WTC11 (cell line): ENCODE data around the gene P3H1. TPM values are rescaled to one million over a fixed set of nuclear protein-coding genes. Genes with fewer than 3 reads are reported as not detected.

Experiments
- ATAC-seq: fragments of 200-7000 bp; cut with Tn5 transposase; 2 replicates; pipeline ENCODE4 v1.10.0; 2021; ENCODE audit warnings: mild to moderate bottlenecking, moderate library complexity
- CTCF ChIA-PET: fragments of 300-600 bp; sonication (Branson Sonifier 250); formaldehyde crosslinking; loops from one replicate; lab custom pipeline; 2021; ENCODE audit warnings: antibody characterized with exemption; lab: Charles Lee
- POLR2A ChIA-PET: fragments of 350-600 bp; sonication (Branson Sonifier 250); formaldehyde crosslinking; loops from one replicate; lab custom pipeline; 2021; ENCODE audit warnings: antibody characterized with exemption; lab: Charles Lee
- DNase-seq: peaks from one replicate; pipeline ENCODE4 v3.0.0; 2021; ENCODE audit warnings: low spot score
- H3K27ac Mint-ChIP-seq: 2 replicates; pipeline ENCODE4 v1.8.0; 2021; ENCODE audit warnings: mixed read lengths
- H3K27me3 Mint-ChIP-seq: 2 replicates; pipeline ENCODE4 v1.8.0; 2021; ENCODE audit warnings: low read depth, mild to moderate bottlenecking, moderate library complexity, mixed read lengths
- H3K36me3 Mint-ChIP-seq: 2 replicates; pipeline ENCODE4 v1.8.0; 2021; ENCODE audit warnings: mixed read lengths
- H3K4me1 Mint-ChIP-seq: 2 replicates; pipeline ENCODE4 v1.8.0; 2022; ENCODE audit warnings: mixed read lengths
- H3K4me3 Mint-ChIP-seq: 2 replicates; pipeline ENCODE4 v1.8.0; 2021; ENCODE audit warnings: mild to moderate bottlenecking, moderate library complexity, mixed read lengths
- H3K9me3 Mint-ChIP-seq: 2 replicates; pipeline ENCODE4 v1.8.0; 2021; ENCODE audit warnings: mixed read lengths
- CREM ChIP-seq: sonication (generic); formaldehyde crosslinking; IDR thresholded peaks from 2 replicates; pipeline ENCODE4 v1.8.1; 2022; ENCODE audit warnings: mild to moderate bottlenecking, missing genetic modification reagents, moderate library complexity
- ELF4 ChIP-seq: sonication (generic); formaldehyde crosslinking; IDR thresholded peaks from 2 replicates; pipeline ENCODE4 v1.8.1; 2022; ENCODE audit warnings: low read depth, mild to moderate bottlenecking, moderate library complexity, missing genetic modification reagents
- ETV6 ChIP-seq: sonication (generic); formaldehyde crosslinking; IDR thresholded peaks from 2 replicates; pipeline ENCODE4 v1.8.1; 2022; ENCODE audit warnings: mild to moderate bottlenecking, missing genetic modification reagents
- FOXJ3 ChIP-seq: sonication (generic); formaldehyde crosslinking; IDR thresholded peaks from 2 replicates; pipeline ENCODE4 v1.9.0; 2021; ENCODE audit warnings: missing genetic modification reagents, mild to moderate bottlenecking, borderline replicate concordance
- GTF2I ChIP-seq: fragments of 250-450 bp; sonication (Bioruptor Pico); conservative IDR thresholded peaks from 2 replicates; pipeline ENCODE4 v1.4.0; 2021; ENCODE audit warnings: mild to moderate bottlenecking
- HMGA2 ChIP-seq: fragments of 250-450 bp; sonication (Bioruptor Pico); IDR thresholded peaks from 2 replicates; pipeline ENCODE4 v1.4.0; 2021; ENCODE audit warnings: mild to moderate bottlenecking, moderate library complexity
- IRF2 ChIP-seq: sonication (generic); formaldehyde crosslinking; IDR thresholded peaks from 2 replicates; pipeline ENCODE4 v1.8.0; 2022; ENCODE audit warnings: low read depth, missing genetic modification reagents, borderline replicate concordance
- JUN ChIP-seq: sonication (generic); formaldehyde crosslinking; IDR thresholded peaks from 2 replicates; pipeline ENCODE4 v1.8.0; 2023; ENCODE audit warnings: mild to moderate bottlenecking, missing genetic modification reagents
- NFATC4 ChIP-seq: fragments of 250-450 bp; sonication (Bioruptor Pico); IDR thresholded peaks from 2 replicates; pipeline ENCODE4 v1.9.0; 2021; ENCODE audit warnings: mild to moderate bottlenecking
- NFYB ChIP-seq: sonication (generic); formaldehyde crosslinking; conservative IDR thresholded peaks from 2 replicates; pipeline ENCODE4 v1.8.0; 2022; ENCODE audit warnings: low read depth, missing genetic modification reagents
- RELA ChIP-seq: sonication (generic); formaldehyde crosslinking; IDR thresholded peaks from 2 replicates; pipeline ENCODE4 v1.8.1; 2022; ENCODE audit warnings: missing genetic modification reagents, mild to moderate bottlenecking, borderline replicate concordance
- RORB ChIP-seq: fragments of 250-450 bp; sonication (Bioruptor Pico); IDR thresholded peaks from 2 replicates; pipeline ENCODE4 v1.9.0; 2021; ENCODE audit warnings: mild to moderate bottlenecking
- TP53 ChIP-seq: sonication (generic); formaldehyde crosslinking; IDR thresholded peaks from 2 replicates; pipeline ENCODE4 v1.8.1; 2023; ENCODE audit warnings: mild to moderate bottlenecking, missing genetic modification reagents
- ZBTB21 ChIP-seq: sonication (generic); formaldehyde crosslinking; IDR thresholded peaks from 2 replicates; pipeline ENCODE4 v1.8.1; 2023; ENCODE audit warnings: mild to moderate bottlenecking, missing genetic modification reagents, borderline replicate concordance
- ZNF138 ChIP-seq: sonication (generic); formaldehyde crosslinking; conservative IDR thresholded peaks from 2 replicates; pipeline ENCODE4 v1.8.1; 2022; ENCODE audit warnings: mild to moderate bottlenecking, moderate library complexity, missing genetic modification reagents
- ZNF396 ChIP-seq: fragments of 250-450 bp; sonication (Bioruptor Pico); IDR thresholded peaks from 2 replicates; pipeline ENCODE4 v1.8.0; 2021; ENCODE audit warnings: mild to moderate bottlenecking, moderate library complexity, borderline replicate concordance
- ZNF423 ChIP-seq: fragments of 250-450 bp; sonication (Bioruptor Pico); IDR thresholded peaks from 2 replicates; pipeline ENCODE4 v2.1.2; 2022; ENCODE audit warnings: mild to moderate bottlenecking, moderate library complexity
- total RNA-seq: library from RNA; stranded (reverse); gene quantifications from 3 replicates; pipeline ENCODE4 v1.2.3, GENCODE V29; 2021
- TF ChIP-seq, protein P1 (sequence below): sonication (generic); formaldehyde crosslinking; conservative IDR thresholded peaks from 2 replicates; pipeline ENCODE4 v1.8.1; 2022; ENCODE audit warnings: mild to moderate bottlenecking, missing genetic modification reagents
- TF ChIP-seq, protein P2 (sequence below): sonication (generic); formaldehyde crosslinking; IDR thresholded peaks from 2 replicates; pipeline ENCODE4 v1.8.0; 2022; ENCODE audit warnings: mild to moderate bottlenecking, missing genetic modification reagents
- TF ChIP-seq, protein P3 (sequence below): sonication (generic); formaldehyde crosslinking; IDR thresholded peaks from 2 replicates; pipeline ENCODE4 v1.8.1; 2022; ENCODE audit warnings: missing genetic modification reagents, borderline replicate concordance
- TF ChIP-seq, protein P4 (sequence below): fragments of 250-450 bp; sonication (Bioruptor Pico); IDR thresholded peaks from 2 replicates; pipeline ENCODE4 v1.8.0; 2021; ENCODE audit warnings: mild to moderate bottlenecking
- TF ChIP-seq, protein P5 (sequence below): sonication (generic); formaldehyde crosslinking; IDR thresholded peaks from 2 replicates; pipeline ENCODE4 v1.8.1; 2022; ENCODE audit warnings: mild to moderate bottlenecking, moderate library complexity, missing genetic modification reagents

P3H1 gene
- total RNA-seq, 1 experiment from 2014 or later, result 95.1 TPM

DNA sequence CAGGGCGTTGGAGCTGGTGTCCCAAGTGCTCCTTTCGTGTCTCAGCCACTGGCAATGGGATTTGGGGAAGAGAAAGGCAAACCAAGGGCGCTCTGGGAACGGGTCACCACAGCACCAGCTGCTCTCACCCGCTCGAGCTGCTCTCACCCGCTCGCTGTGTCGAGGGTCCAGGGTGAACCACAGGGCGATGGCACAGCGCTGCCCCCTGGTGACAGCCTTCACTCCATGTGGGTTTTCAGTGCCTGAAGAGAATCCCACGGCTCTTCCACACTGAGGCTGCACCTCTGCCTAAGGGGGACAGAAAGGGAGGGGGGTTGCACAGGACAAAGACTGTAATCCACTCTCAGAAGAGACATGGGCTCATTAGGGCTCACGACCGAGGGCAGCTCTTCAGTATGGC lies 19.7 kb downstream of the P3H1 start:
- Mint-ChIP-seq H3K9me3 (peaks cover 13% of the 10 kb centered on the region), H3K4me3 (no peak overlapping the region), H3K4me1 (peaks cover 14% of the 10 kb centered on the region), H3K36me3 (peaks cover 38% of the 10 kb centered on the region), H3K27me3 (no peaks in the 10 kb centered on the region), H3K27ac (no peak overlapping the region)
- CTCF ChIA-PET, result interaction anchor here (0.5 to 1.4 kb wide), 12 partner anchors 10 to 573 kb away, joined by 3 to 15 read pairs (median 6); partner anchors contain the start of genes C1orf50 and P3H1
- POLR2A ChIA-PET, result no interaction called here
- peak; percentile 72 for DNase-seq
- ATAC-seq, result peak; percentile 88
- no peak for TF ChIP-seq TP53 (CRISPR knock-in tag)
- no peak for TF ChIP-seq ETV6 (CRISPR knock-in tag)
- TF ChIP-seq ZNF138 (CRISPR knock-in tag), result no peak
- TF ChIP-seq, protein P1, sequence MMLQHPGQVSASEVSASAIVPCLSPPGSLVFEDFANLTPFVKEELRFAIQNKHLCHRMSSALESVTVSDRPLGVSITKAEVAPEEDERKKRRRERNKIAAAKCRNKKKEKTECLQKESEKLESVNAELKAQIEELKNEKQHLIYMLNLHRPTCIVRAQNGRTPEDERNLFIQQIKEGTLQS, result no peak
- TF ChIP-seq NFYB, result no peak
- TF ChIP-seq ELF4, result no peak
- no peak for TF ChIP-seq JUN (CRISPR knock-in tag)
- TF ChIP-seq RORB (CRISPR knock-in tag), result no peak
- no peak for TF ChIP-seq RELA (CRISPR knock-in tag)
- TF ChIP-seq HMGA2 (CRISPR knock-in tag), result no peak
- TF ChIP-seq FOXJ3 (CRISPR knock-in tag), result no peak
- TF ChIP-seq ZNF396, result no peak

DNA sequence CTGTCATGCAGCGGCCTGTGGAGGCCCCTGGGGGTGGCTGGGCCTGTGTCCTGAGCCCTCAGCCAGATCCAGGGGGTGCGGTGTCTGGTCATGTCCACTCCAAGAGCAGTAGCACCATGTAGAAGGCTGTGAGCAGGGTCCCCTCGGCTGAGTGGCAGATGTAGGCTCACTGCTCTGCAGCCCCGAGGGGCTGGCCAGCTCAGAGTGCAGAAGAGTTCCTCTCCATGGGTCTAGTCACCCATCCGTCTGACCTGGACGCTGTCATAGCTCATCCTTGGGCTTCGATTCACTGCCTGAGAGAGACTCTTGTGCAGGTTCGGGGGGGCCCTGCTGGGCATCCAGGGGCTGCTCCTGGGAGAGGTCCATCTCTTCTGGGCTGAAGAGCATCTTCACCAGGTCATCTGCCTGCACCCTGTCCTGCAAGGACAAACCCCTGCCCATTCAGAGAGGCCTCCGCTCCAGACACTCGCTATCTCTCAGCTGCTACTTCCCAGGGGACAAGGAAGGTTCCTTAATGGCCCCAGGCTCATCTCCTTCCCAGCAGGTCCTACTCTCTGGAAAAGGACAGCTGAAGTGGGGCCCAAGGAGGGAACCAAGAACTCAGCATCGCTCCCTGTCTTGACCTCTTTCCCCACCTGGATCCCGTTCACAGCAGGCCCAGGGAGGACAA lies 20.3 kb downstream of the P3H1 start:
- Mint-ChIP-seq H3K27ac (no peak overlapping the region), H3K4me3 (no peak overlapping the region), H3K9me3 (peaks cover 7% of the 10 kb centered on the region), H3K27me3 (no peaks in the 10 kb centered on the region), H3K36me3 (peaks cover 33% of the 10 kb centered on the region), H3K4me1 (peaks cover 20% of the 10 kb centered on the region)
- TF ChIP-seq, protein P2, sequence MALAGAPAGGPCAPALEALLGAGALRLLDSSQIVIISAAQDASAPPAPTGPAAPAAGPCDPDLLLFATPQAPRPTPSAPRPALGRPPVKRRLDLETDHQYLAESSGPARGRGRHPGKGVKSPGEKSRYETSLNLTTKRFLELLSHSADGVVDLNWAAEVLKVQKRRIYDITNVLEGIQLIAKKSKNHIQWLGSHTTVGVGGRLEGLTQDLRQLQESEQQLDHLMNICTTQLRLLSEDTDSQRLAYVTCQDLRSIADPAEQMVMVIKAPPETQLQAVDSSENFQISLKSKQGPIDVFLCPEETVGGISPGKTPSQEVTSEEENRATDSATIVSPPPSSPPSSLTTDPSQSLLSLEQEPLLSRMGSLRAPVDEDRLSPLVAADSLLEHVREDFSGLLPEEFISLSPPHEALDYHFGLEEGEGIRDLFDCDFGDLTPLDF (CRISPR knock-in tag), result no peak
- TF ChIP-seq, protein P3, sequence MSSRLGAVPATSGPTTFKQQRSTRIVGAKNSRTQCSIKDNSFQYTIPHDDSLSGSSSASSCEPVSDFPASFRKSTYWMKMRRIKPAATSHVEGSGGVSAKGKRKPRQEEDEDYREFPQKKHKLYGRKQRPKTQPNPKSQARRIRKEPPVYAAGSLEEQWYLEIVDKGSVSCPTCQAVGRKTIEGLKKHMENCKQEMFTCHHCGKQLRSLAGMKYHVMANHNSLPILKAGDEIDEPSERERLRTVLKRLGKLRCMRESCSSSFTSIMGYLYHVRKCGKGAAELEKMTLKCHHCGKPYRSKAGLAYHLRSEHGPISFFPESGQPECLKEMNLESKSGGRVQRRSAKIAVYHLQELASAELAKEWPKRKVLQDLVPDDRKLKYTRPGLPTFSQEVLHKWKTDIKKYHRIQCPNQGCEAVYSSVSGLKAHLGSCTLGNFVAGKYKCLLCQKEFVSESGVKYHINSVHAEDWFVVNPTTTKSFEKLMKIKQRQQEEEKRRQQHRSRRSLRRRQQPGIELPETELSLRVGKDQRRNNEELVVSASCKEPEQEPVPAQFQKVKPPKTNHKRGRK (CRISPR knock-in tag), result no peak
- no peak for TF ChIP-seq CREM (CRISPR knock-in tag)
- TF ChIP-seq NFATC4 (CRISPR knock-in tag), result no peak
- no peak for TF ChIP-seq FOXJ3 (CRISPR knock-in tag)
- TF ChIP-seq, protein P1, result no peak
- TF ChIP-seq, protein P4, sequence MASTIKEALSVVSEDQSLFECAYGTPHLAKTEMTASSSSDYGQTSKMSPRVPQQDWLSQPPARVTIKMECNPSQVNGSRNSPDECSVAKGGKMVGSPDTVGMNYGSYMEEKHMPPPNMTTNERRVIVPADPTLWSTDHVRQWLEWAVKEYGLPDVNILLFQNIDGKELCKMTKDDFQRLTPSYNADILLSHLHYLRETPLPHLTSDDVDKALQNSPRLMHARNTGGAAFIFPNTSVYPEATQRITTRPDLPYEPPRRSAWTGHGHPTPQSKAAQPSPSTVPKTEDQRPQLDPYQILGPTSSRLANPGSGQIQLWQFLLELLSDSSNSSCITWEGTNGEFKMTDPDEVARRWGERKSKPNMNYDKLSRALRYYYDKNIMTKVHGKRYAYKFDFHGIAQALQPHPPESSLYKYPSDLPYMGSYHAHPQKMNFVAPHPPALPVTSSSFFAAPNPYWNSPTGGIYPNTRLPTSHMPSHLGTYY (CRISPR knock-in tag), result no peak
- TF ChIP-seq ZNF423, result no peak
- TF ChIP-seq TP53 (CRISPR knock-in tag), result no peak
- CTCF ChIA-PET, result interaction anchor here (0.5 to 1.4 kb wide), 12 partner anchors 9 to 572 kb away, joined by 3 to 15 read pairs (median 6); partner anchors contain the start of genes C1orf50 and P3H1
- DNase-seq (peak; percentile 9), ATAC-seq (no peak)
- POLR2A ChIA-PET, result no interaction called here

DNA sequence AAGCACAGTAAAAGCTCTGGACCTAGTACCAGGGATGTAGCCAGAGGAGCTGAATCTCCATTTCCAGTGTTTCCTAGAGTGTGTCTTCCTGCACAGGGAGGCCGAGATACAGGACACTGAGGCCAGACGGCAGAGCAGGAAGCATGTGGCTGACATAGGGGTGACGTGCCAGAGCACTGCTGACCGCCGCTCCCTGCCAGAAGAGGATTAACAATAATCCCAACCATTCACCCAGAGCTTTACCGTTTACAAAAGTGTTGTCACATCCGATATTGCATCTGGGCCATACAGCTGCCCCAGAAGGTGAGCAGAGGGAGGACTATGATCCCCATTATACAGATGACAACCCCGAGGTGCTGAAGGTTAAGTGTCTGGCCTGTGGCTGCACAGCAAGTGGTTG lies 21.0 kb downstream of the P3H1 start:
- peaks cover 31% of the 10 kb centered on the region for H3K36me3 Mint-ChIP-seq
- no peak overlapping the region for H3K27ac Mint-ChIP-seq
- H3K9me3 Mint-ChIP-seq, result peaks cover 6% of the 10 kb centered on the region
- no peaks in the 10 kb centered on the region for H3K27me3 Mint-ChIP-seq
- ChIA-PET POLR2A (no interaction called here), CTCF (interaction anchor here (1.2 to 1.4 kb wide), 4 partner anchors 12 to 177 kb away, joined by 3 to 11 read pairs (median 5); no protein-coding TSS in a partner anchor)
- no peak overlapping the region for H3K4me3 Mint-ChIP-seq
- no peak for DNase-seq
- H3K4me1 Mint-ChIP-seq, result peaks cover 25% of the 10 kb centered on the region
- no peak for ATAC-seq
- TF ChIP-seq ZNF396, result no peak
- TF ChIP-seq, protein P4 (CRISPR knock-in tag), result no peak
- TF ChIP-seq GTF2I (CRISPR knock-in tag), result no peak
- no peak for TF ChIP-seq HMGA2 (CRISPR knock-in tag)
- no peak for TF ChIP-seq NFATC4 (CRISPR knock-in tag)
- no peak for TF ChIP-seq ETV6 (CRISPR knock-in tag)
- no peak for TF ChIP-seq ZBTB21
- TF ChIP-seq IRF2 (CRISPR knock-in tag), result no peak
- TF ChIP-seq, protein P5, sequence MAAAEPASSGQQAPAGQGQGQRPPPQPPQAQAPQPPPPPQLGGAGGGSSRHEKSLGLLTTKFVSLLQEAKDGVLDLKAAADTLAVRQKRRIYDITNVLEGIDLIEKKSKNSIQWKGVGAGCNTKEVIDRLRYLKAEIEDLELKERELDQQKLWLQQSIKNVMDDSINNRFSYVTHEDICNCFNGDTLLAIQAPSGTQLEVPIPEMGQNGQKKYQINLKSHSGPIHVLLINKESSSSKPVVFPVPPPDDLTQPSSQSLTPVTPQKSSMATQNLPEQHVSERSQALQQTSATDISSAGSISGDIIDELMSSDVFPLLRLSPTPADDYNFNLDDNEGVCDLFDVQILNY, result no peak
- no peak for TF ChIP-seq NFYB
- TF ChIP-seq, protein P3 (CRISPR knock-in tag), result no peak
